Ovary (tissue), 9 donors: ENCODE measurements around the gene ZNF277. TPM values are rescaled to one million over a fixed set of nuclear protein-coding genes. Genes with fewer than 3 reads are reported as not detected.

Experiments
- DNase-seq, 5 donors: peaks; one replicate each; pipeline ENCODE4 v3.0.0-alpha.2; 2019 to 2020
- H3K27ac ChIP-seq, 2 donors: fragments of 200-600 bp; one replicate each; pipeline versions ENCODE4 v1.5.1 to v1.8.0; 2019 to 2022
- H3K27me3 ChIP-seq: fragments of 200-600 bp; one replicate; pipeline ENCODE4 v1.8.0; 2022
- H3K36me3 ChIP-seq: fragments of 200-600 bp; sonication (generic); one replicate; pipeline ENCODE4 v1.5.1; 2019
- H3K4me1 ChIP-seq: one replicate; pipeline ENCODE4 v1.8.1; 2013; ENCODE audit warnings: mild to moderate bottlenecking, moderate library complexity; ENCODE audit not compliant: insufficient read depth
- H3K4me3 ChIP-seq: fragments of 200-600 bp; sonication (generic); one replicate; pipeline ENCODE4 v1.5.1; 2017
- H3K9me3 ChIP-seq, 2 donors: fragments of 200-600 bp in 1 of 2; sonication (generic) in 1 of 2; one replicate each; pipeline versions ENCODE4 v1.5.1 to v1.8.1; 2013 to 2019; ENCODE audit warnings: mild to moderate bottlenecking in 1 of 2, moderate library complexity in 1 of 2
- EP300 ChIP-seq: sonication (generic); formaldehyde crosslinking; IDR thresholded peaks from one replicate; pipeline ENCODE4 v1.6.1; 2017; ENCODE audit warnings: antibody characterized with exemption
- POLR2A ChIP-seq: fragments of 450-650 bp; IDR thresholded peaks from one replicate; pipeline ENCODE4 v1.6.1; 2017; ENCODE audit warnings: antibody characterized with exemption, mild to moderate bottlenecking, moderate library complexity
- WGBS, 3 donors: extraction: QIAGEN DNeasy Blood & Tissue Kit in 1 of 3; methylation state at CpG; one replicate each; pipeline versions ENCODE4 v1.1.5 to v1.1.7; 2013 to 2017; 5-methylcytosine and 5-hydroxymethylcytosine counted together
- intact Hi-C, 4 donors: fragments of 100-400 bp; cut with DNase I; formaldehyde crosslinking; loops; one replicate each; pipeline versions ENCODE4 v1.11.0 to v1.15.1; 2022 to 2023
- polyA plus RNA-seq, 2 donors: library from polyadenylated mRNA; stranded (reverse); fragments of 200-250 nt in 1 of 2; fragments of 350-450 nt in 1 of 2; fragmentation: Illumina TruSeq in 1 of 2; extraction: RNeasy Lipid Tissue Mini Kit (QIAGEN cat#74804) in 1 of 2; gene quantifications; one replicate each; pipeline ENCODE4 v1.2.3, GENCODE V29; 2013 to 2014
- total RNA-seq, 7 donors: library from RNA; depleted of rRNA in 2 of 7; stranded (reverse); fragments of >200 nt in 2 of 7; fragmentation: NEBNext Ultra II Directional in 3 of 7; extraction: Animal tissue kit (Norgen Biotek cat#: 25700) in 3 of 7; gene quantifications; one replicate each; pipeline versions ENCODE4 v1.1.0 to v1.2.4, GENCODE V29; 2016 to 2023
- TF ChIP-seq, protein P1 (sequence below), 3 donors: fragments of 450-650 bp in 2 of 3; fragments of 200-600 bp in 1 of 3; IDR thresholded peaks; one replicate each; pipeline versions ENCODE4 v1.5.1 to v1.8.0; 2016 to 2022; ENCODE audit warnings: antibody characterized with exemption in 3 of 3, mild to moderate bottlenecking in 1 of 3
- donor health status: DM: no; HTN: no; CAD: no; lungs with moderate emphysema.
- donor health status: DM: no; HTN: no; CAD: no.
- donor health status: Bipolar disorder and iron deficiency.
- donor health status: DM: yes; HTN: yes; CAD: no.
- donor health status: DM: no; HTN: no; CAD: no.
- donor health status: DM: yes; HTN: yes; CAD: no.

ZNF277 gene
- total and polyA plus RNA-seq, 9 donors = 16.4 to 27.3 (median 21.2) TPM

DNA sequence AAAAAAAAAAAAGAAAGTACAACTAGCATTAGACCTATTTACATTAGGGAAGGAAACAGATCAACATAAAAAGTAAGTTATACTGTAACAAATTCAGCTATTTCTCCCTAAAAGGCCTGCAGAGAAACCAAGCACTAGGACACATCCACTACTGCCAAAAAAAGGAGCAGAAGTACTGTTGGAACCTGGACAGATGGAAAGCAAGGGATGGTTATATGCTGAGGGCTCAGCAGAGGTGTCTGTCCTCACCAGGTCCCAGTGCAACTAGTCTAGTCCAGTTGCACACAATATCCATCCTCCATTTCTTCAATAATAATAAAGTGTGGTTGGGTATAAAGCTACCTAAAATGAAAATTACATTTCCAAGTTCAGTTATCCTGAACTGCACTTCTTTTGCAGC is 140.6 kb downstream of the ZNF277 start:
- no peaks in the 10 kb centered on the region for H3K27me3 ChIP-seq
- no peak overlapping the region for H3K4me3 ChIP-seq
- peaks cover 2% of the 10 kb centered on the region for H3K4me1 ChIP-seq
- DNase-seq = no peak
- intact Hi-C loops = no loop called here
- H3K36me3 ChIP-seq = no peaks in the 10 kb centered on the region
- H3K9me3 ChIP-seq = no peaks in the 10 kb centered on the region
- no peak overlapping the region for H3K27ac ChIP-seq
- TF ChIP-seq, protein P1, sequence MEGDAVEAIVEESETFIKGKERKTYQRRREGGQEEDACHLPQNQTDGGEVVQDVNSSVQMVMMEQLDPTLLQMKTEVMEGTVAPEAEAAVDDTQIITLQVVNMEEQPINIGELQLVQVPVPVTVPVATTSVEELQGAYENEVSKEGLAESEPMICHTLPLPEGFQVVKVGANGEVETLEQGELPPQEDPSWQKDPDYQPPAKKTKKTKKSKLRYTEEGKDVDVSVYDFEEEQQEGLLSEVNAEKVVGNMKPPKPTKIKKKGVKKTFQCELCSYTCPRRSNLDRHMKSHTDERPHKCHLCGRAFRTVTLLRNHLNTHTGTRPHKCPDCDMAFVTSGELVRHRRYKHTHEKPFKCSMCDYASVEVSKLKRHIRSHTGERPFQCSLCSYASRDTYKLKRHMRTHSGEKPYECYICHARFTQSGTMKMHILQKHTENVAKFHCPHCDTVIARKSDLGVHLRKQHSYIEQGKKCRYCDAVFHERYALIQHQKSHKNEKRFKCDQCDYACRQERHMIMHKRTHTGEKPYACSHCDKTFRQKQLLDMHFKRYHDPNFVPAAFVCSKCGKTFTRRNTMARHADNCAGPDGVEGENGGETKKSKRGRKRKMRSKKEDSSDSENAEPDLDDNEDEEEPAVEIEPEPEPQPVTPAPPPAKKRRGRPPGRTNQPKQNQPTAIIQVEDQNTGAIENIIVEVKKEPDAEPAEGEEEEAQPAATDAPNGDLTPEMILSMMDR (IDR thresholded peaks at IDR 0.05) = no peak
- TF ChIP-seq EP300 (no peak), POLR2A (no peak)

DNA sequence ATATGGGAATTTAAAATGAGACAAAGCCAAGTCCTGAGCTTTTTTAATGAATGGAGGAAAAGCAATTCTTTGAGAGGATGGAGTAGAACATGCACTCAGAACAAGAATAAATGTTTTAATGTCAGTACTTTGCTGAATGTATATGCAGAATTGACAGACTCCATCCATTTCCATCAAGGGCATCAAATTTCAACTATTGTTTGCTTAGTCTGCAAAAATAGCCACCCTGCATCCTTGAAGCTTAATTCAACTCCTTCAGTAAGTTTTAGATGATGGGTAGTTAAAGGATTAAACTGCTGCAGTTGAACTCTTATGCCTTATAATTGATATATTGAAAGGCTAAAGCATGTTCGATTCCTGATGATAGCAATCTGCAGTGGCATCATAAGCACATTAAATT is 144.1 kb downstream of the ZNF277 start:
- Histone ChIP-seq H3K9me3 (no peaks in the 10 kb centered on the region), H3K36me3 (no peaks in the 10 kb centered on the region), H3K27me3 (no peaks in the 10 kb centered on the region), H3K27ac (no peak overlapping the region), H3K4me1 (peaks cover 2% of the 10 kb centered on the region), H3K4me3 (no peak overlapping the region)
- WGBS, 3 donors = 50 to 63% (median 53%) methylated on average over 1 of the region's 1 CpG
- no peak for DNase-seq
- intact Hi-C loops = no loop called here
- TF ChIP-seq EP300 = no peak
- TF ChIP-seq, protein P1 (IDR thresholded peaks at IDR 0.05) = no peak
- no peak for TF ChIP-seq POLR2A

DNA sequence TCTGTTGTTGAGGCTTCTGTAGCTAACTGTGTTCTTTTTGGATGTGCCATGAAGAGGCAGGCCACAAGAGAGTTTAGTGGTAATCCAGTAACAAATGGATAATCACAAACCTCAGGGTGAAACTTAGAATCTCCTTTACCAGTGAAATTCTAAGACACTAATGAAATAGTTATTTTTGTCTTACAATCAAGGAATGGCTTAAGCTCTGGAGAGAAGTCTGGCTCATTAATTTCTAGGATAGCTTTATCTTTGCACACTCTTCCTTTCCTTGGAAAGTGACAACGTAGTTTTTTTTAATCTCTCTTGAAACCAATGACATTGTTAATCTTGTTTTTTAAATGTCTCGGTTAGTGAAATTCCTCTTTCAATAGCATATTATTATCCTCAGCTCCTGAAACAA is 150.1 kb downstream of the ZNF277 start:
- Histone ChIP-seq H3K27me3 (no peaks in the 10 kb centered on the region), H3K36me3 (no peaks in the 10 kb centered on the region), H3K27ac (no peak overlapping the region), H3K9me3 (no peaks in the 10 kb centered on the region), H3K4me3 (no peak overlapping the region), H3K4me1 (no peaks in the 10 kb centered on the region)
- TF ChIP-seq, protein P1 (IDR thresholded peaks at IDR 0.05) = no peak
- TF ChIP-seq POLR2A = no peak
- TF ChIP-seq EP300 = no peak
- no peak for DNase-seq
- intact Hi-C loops = no loop called here
- WGBS, 3 donors = 59 to 65% (median 61%) methylated on average over 2 of the region's 2 CpGs

DNA sequence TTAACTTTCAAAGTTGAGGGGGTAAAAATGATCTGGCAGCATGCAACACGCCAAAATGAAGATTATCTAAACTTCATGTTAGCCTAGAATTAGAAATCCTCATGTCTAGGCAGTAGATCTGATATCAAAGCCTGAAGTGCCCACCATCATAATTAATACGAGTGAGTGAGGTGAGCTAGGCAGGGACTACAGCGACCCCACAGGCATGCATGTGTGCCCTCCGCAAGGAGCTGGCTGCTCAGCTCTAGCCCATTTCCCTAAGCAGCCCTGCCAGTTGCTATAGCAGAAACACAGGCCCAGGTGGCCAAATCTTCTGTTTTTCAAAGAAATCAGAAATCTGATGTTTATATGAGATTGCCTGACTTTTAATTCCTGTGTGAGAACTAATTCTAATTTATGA is 150.6 kb downstream of the ZNF277 start:
- Histone ChIP-seq H3K4me3 (no peak overlapping the region), H3K27me3 (no peaks in the 10 kb centered on the region), H3K27ac (no peak overlapping the region), H3K9me3 (no peaks in the 10 kb centered on the region), H3K36me3 (no peaks in the 10 kb centered on the region), H3K4me1 (no peaks in the 10 kb centered on the region)
- intact Hi-C loops = no loop called here
- DNase-seq = no peak
- TF ChIP-seq POLR2A = no peak
- TF ChIP-seq EP300 = no peak
- TF ChIP-seq, protein P1 (IDR thresholded peaks at IDR 0.05) = no peak
- WGBS, 3 donors = 66 to 71% (median 69%) methylated on average over 4 of the region's 4 CpGs

DNA sequence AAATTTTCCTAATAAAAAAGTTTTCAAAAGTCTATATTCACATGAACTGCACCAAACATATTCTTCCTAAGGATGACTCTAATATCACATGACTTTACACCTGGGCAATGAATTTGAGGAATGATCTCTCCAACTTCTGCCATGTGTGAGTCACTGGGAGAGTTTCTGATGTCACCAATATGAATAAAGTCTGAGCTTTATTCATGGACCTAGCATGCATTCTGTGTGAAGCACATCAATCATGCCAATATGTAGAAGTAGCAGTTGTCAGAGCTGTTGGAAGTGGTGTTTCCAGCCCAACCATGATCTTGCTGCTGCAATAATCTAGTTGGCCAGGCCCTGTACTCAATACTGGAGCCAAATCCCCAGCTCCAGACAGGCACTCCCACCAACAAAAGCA is 152.0 kb downstream of the ZNF277 start:
- no peak overlapping the region for H3K27ac ChIP-seq
- H3K36me3 ChIP-seq = no peaks in the 10 kb centered on the region
- H3K4me3 ChIP-seq = no peak overlapping the region
- intact Hi-C loops = no loop called here
- TF ChIP-seq, protein P1 (IDR thresholded peaks at IDR 0.05) = no peak
- TF ChIP-seq EP300 = no peak
- TF ChIP-seq POLR2A = no peak
- H3K4me1 ChIP-seq = no peaks in the 10 kb centered on the region
- no peak for DNase-seq
- no peaks in the 10 kb centered on the region for H3K27me3 ChIP-seq
- no peaks in the 10 kb centered on the region for H3K9me3 ChIP-seq
